Measurements from ENCODE around the gene SPDYE17.
"Not testable (repeated sequence)": the region's sequence is repeated elsewhere in the genome, so short reads cannot be mapped to it uniquely, and the experiment has no call there.

GRCh38 chr7:77010074-77010680, 22.0 kb downstream of the SPDYE17 start:
- not testable (repeated sequence) for TF ChIP-seq CTCF (tag by site-specific recombination; IDR thresholded peaks at IDR 0.05); ZNF530 (tag by site-specific recombination; IDR thresholded peaks at IDR 0.05; ENCODE audit: low read depth); ZBTB44 (tag by site-specific recombination; IDR thresholded peaks at IDR 0.05); ZBTB49 (tag by site-specific recombination; IDR thresholded peaks at IDR 0.05; ENCODE audit: low read depth); ZNF175 (tag by site-specific recombination; IDR thresholded peaks at IDR 0.05); ZSCAN16 (tag by site-specific recombination; IDR thresholded peaks at IDR 0.05); BCL11B (tag by site-specific recombination; IDR thresholded peaks at IDR 0.05; ENCODE audit: low read depth); ZBTB17 (tag by site-specific recombination; IDR thresholded peaks at IDR 0.05); ZBTB26 (tag by site-specific recombination; optimal IDR thresholded peaks at IDR 0.05); SALL2 (tag by site-specific recombination; IDR thresholded peaks at IDR 0.05; ENCODE audit: borderline replicate concordance); ZNF121 (tag by site-specific recombination; IDR thresholded peaks at IDR 0.05); MZF1 (tag by site-specific recombination; IDR thresholded peaks at IDR 0.05; ENCODE audit: borderline replicate concordance)
